ENCODE results near the gene C11orf58.

DNA sequence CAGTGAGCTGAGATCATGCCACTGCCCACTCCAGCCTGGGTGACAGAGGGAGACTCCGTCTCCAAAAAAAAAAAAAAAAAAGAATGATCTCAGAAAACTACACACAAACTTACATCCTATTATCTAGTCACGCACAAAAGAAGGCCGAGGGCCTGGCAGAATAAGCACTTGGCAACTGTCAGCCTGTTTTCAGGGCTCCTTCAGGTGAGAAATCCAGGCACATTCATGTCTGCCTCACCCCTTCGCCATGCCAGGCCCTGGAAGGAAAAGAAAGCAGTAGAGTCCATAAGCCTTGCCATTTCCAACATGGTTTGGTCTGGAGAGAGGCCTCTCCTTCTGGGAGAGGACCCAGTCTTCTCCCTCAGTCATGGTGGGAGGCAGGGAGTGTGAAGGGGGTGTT lies 30.9 kb downstream of the C11orf58 start:
- no peak for TF ChIP-seq POLR2A (IDR thresholded peaks at IDR 0.05; ENCODE audit: low read depth)
- TF ChIP-seq, protein P1, sequence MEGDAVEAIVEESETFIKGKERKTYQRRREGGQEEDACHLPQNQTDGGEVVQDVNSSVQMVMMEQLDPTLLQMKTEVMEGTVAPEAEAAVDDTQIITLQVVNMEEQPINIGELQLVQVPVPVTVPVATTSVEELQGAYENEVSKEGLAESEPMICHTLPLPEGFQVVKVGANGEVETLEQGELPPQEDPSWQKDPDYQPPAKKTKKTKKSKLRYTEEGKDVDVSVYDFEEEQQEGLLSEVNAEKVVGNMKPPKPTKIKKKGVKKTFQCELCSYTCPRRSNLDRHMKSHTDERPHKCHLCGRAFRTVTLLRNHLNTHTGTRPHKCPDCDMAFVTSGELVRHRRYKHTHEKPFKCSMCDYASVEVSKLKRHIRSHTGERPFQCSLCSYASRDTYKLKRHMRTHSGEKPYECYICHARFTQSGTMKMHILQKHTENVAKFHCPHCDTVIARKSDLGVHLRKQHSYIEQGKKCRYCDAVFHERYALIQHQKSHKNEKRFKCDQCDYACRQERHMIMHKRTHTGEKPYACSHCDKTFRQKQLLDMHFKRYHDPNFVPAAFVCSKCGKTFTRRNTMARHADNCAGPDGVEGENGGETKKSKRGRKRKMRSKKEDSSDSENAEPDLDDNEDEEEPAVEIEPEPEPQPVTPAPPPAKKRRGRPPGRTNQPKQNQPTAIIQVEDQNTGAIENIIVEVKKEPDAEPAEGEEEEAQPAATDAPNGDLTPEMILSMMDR (IDR thresholded peaks at IDR 0.05) = no peak
- TF ChIP-seq POLR2AphosphoS5 (IDR thresholded peaks at IDR 0.05) = no peak
